GM10248 (cell line): Measurements from ENCODE around the gene DRD1.

Source experiments
- CTCF ChIA-PET: fragments of 300-600 bp; sonication (Branson Sonifier 250); formaldehyde crosslinking; extraction: SDS; loops from one replicate; lab custom pipeline; 2021; ENCODE audit warnings: antibody characterized with exemption; lab: Yijun Ruan, JAX
- POLR2A ChIA-PET: fragments of 350-650 bp; sonication (Branson Sonifier 250); formaldehyde crosslinking; extraction: SDS; loops from one replicate; lab custom pipeline; 2020; ENCODE audit warnings: antibody characterized with exemption; lab: Yijun Ruan, JAX
- DNase-seq: peaks from one replicate; pipeline ENCODE4 v3.0.0; 2012; ENCODE audit errors: extremely low spot score
- CTCF ChIP-seq: IDR thresholded peaks from 2 replicates; pipeline ENCODE4 v1.5.1; 2012; ENCODE audit warnings: mild to moderate bottlenecking, low read depth; ENCODE audit errors: extremely low read depth, missing control alignments, control extremely low read depth

DRD1 gene

DNA sequence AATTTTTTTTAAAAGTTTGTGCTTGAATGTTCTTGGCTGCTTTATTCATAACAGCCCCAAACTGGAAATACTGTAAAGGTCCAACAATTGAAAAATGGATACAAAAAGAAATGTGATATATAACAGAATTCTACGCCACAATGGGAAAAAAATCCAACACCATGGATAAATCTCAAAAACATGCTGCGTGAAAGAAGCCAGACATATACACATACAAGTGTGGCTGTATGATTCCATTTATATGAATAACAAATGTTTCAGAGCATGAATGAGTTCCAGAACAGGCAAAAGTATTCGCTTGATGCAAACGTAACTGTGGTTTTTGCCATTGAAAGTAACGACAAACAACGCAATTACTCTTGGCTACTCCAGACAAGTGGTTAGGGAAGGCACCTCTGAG lies 27.2 kb upstream of the DRD1 start:
- CTCF ChIA-PET, result interaction anchor here (1.5 kb wide), 1 partner anchor 8 kb away, joined by 5 read pairs; no protein-coding TSS in a partner anchor
- TF ChIP-seq CTCF, result no peak
- POLR2A ChIA-PET, result no interaction called here
- no peak for DNase-seq

DNA sequence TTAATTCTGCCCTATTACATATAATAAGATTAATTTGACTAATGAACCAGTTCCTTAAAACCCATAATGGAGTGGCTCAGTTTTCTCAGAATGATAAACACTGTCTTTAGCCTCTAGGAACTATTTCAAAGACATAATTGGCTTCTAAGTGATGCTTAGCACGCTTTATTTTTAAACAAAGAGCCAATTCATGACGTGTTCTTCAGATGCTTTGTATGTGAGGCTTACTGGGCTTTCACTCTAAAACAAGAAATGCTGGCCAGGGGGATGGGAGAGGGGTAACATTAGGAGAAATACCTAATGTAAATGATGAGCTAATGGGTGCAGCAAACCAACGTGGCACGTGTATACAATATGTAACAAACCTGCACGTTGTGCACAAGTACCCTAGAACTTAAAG lies 26.8 kb upstream of the DRD1 start:
- ChIA-PET POLR2A (no interaction called here), CTCF (no interaction called here)
- no peak for DNase-seq
- no peak for TF ChIP-seq CTCF

- ChIA-PET CTCF (no interaction called here), POLR2A (no interaction called here)
- no peak for TF ChIP-seq CTCF
- DNase-seq, result no peak
These were observed 25.9 kb upstream of the DRD1 start for GRCh38 chr5:175469916-175470315.

DNA sequence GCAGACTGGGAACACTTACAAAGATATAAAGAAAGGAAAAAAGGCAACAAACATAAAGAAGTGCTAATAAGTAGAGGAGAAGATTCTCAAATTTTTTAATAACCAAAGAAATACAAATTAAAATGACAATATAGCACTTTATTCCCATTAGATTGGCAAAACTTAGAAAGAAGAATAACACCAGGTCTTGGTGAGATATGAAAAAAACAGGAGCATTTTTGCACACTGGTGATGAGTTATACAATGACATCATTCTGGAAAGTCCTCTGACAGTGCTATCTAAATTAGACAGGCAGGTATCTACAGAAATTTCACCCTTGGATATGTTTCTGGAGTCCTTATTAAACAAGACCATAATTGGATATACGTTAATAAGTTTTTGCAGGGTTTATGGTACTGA lies 24.9 kb upstream of the DRD1 start:
- POLR2A ChIA-PET, result no interaction called here

DNA sequence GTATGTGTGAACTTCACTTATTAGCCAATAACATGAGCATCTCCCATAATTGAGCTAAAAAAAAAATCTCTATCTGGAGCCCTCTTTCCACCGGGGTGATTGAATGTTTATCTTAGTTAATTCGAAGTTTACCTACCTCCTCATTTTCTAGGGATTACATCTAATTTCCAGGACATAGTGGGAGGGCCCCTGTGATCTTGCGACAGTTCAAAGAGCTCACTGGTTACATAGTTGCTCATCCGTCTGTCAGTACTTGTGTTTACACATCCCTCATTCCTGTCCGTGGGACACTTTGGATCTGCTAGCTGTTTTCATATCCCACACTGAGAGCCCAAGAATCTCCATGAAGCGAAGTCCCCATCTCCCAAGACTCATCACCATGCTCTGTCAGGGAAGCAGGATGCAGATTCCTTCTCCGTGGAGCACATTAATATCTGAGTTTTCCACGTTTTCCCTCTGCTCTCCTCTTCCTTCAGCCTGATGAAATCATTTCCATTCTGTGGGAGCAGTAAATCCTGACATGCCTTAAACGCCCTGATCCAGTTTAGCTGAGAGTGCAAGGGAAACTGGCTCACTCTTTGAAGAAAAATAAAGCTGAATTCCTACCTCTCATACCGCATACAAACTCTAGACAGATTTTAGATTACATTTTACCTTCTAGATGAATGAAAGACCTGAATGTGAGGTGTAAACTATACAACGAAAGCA lies 24.2 kb upstream of the DRD1 start:
- POLR2A ChIA-PET, result interaction anchor here (0.8 kb wide), 1 partner anchor 11 kb away, joined by 3 read pairs; the partner anchor contains the start of gene SFXN1
- CTCF ChIA-PET, result interaction anchor here (1.4 kb wide), 1 partner anchor 10 kb away, joined by 3 read pairs; no protein-coding TSS in a partner anchor
- no peak for TF ChIP-seq CTCF
- no peak for DNase-seq

More for the DNA sequence above, 24.9 kb upstream of the DRD1 start:
- no peak for DNase-seq
- TF ChIP-seq CTCF, result no peak
- CTCF ChIA-PET, result interaction anchor here (1.4 kb wide), 1 partner anchor 11 kb away, joined by 3 read pairs; no protein-coding TSS in a partner anchor

DNA sequence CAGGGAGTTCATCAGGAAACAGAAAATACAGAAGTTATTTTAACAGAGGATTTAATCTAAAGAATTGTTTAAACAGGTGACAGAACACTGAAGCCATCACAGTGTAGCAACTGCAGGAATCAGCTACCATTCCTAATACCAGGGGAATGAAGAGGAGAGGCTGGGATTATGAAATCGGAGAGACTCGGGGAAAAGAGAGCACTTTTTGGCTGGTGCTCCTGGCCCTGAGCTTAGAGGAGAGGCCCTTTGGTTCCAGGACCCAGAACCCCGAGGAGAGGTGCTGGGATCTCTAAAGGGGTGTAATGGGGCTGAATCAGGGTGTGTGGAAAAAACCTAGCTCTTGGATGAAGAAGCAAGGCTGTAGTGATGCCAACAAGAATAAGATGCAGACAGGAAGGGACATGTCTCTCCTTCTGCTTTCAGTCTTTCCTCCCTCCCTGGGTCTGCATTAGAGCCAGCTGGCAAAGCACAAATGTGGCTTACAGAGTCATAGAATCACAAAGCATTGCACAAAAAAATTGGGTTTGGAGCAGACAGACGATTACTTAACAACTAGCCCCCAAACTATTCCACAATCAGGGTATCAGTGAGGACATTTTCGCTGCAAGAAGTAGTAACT lies 22.8 kb upstream of the DRD1 start:
- TF ChIP-seq CTCF, result no peak
- DNase-seq, result no peak
- POLR2A ChIA-PET, result no interaction called here
- CTCF ChIA-PET, result interaction anchor here (0.8 to 1.1 kb wide), 3 partner anchors 10 to 347 kb away, joined by 3 to 4 read pairs (median 3); no protein-coding TSS in a partner anchor
